ENCODE measurements around the gene SALL1.

SALL1 gene

GRCh38 chr16:51107742-51108141 is 43.3 kb downstream of the SALL1 start:
- no peak for DNase-seq

- no peak for DNase-seq
These were observed 44.5 kb downstream of the SALL1 start for GRCh38 chr16:51106535-51106934.

GRCh38 chr16:51103590-51103989 is 47.5 kb downstream of the SALL1 start:
- DNase-seq: no peak

GRCh38 chr16:51097729-51098128 is 53.3 kb downstream of the SALL1 start:
- no peak for DNase-seq

- no peak for DNase-seq
These were observed 55.0 kb downstream of the SALL1 start for GRCh38 chr16:51095890-51096626.

- no peak for DNase-seq
These were observed 55.8 kb downstream of the SALL1 start for GRCh38 chr16:51095084-51095881.

- DNase-seq: no peak
These were observed 57.3 kb downstream of the SALL1 start for GRCh38 chr16:51093726-51094280.
